CD4-positive, alpha-beta memory T cell (primary cell): Measurements from ENCODE around the gene TUBA1B. TPM values are rescaled to one million over a fixed set of nuclear protein-coding genes. Genes with fewer than 3 reads are reported as not detected.

ENCODE experiments used
- CTCF ChIA-PET: fragments of 350-600 bp; sonication (Branson Sonifier 250); formaldehyde crosslinking; loops from one replicate; lab custom pipeline; 2021; ENCODE audit warnings: inconsistent platforms; ENCODE audit not compliant: partially characterized antibody; lab: Charles Lee
- POLR2A ChIA-PET: fragments of 350-600 bp; sonication (Branson Sonifier 250); formaldehyde crosslinking; loops from one replicate; lab custom pipeline; 2021; ENCODE audit not compliant: partially characterized antibody; lab: Charles Lee
- DNase-seq, 5 donors: peaks; one replicate each; pipeline versions ENCODE4 v3.0.0 to v3.0.0-alpha.2; 2020 to 2022; ENCODE audit warnings: mixed read lengths in 1 of 5
- H3K27ac ChIP-seq: one replicate; pipeline ENCODE4 v1.7.0; 2013; ENCODE audit warnings: low read depth, low read length
- H3K27me3 ChIP-seq: 2 replicates; pipeline ENCODE4 v1.7.0; 2013; ENCODE audit warnings: mild to moderate bottlenecking, low read length, moderate library complexity; ENCODE audit not compliant: insufficient read depth
- H3K36me3 ChIP-seq: 2 replicates; pipeline ENCODE4 v1.7.0; 2013; ENCODE audit warnings: mild to moderate bottlenecking, low read length, moderate library complexity; ENCODE audit not compliant: insufficient read depth
- H3K4me1 ChIP-seq: 2 replicates; pipeline ENCODE4 v1.7.0; 2013; ENCODE audit warnings: mild to moderate bottlenecking, low read length, moderate library complexity; ENCODE audit not compliant: insufficient read depth
- H3K4me3 ChIP-seq, 2 donors: one replicate each; pipeline ENCODE4 v1.7.0; 2013; ENCODE audit warnings: low read length in 2 of 2, mild to moderate bottlenecking in 1 of 2
- H3K9me3 ChIP-seq, 2 donors: one replicate each; pipeline ENCODE4 v1.7.0; 2013; ENCODE audit warnings: low read length in 2 of 2, control low read depth in 1 of 2; ENCODE audit not compliant: control insufficient read depth in 1 of 2
- H3K27ac Mint-ChIP-seq, 7 donors: one replicate each; pipeline ENCODE4 v1.8.0; 2020 to 2021; ENCODE audit warnings: mixed read lengths in 7 of 7, mild to moderate bottlenecking in 6 of 7, inconsistent platforms in 3 of 7, moderate library complexity in 3 of 7
- H3K27me3 Mint-ChIP-seq, 2 donors: one replicate each; pipeline ENCODE4 v1.8.0; 2020 to 2021; ENCODE audit warnings: mixed read lengths in 2 of 2
- H3K36me3 Mint-ChIP-seq, 2 donors: one replicate each; pipeline ENCODE4 v1.8.0; 2020 to 2021; ENCODE audit warnings: mixed read lengths in 2 of 2, inconsistent platforms in 1 of 2, mild to moderate bottlenecking in 1 of 2
- H3K4me1 Mint-ChIP-seq, 4 donors: one replicate each; pipeline ENCODE4 v1.8.0; 2020 to 2021; ENCODE audit warnings: mixed read lengths in 4 of 4, mild to moderate bottlenecking in 1 of 4
- H3K4me3 Mint-ChIP-seq, 8 donors: one replicate each; pipeline ENCODE4 v1.8.0; 2020 to 2021; ENCODE audit warnings: mixed read lengths in 8 of 8, mild to moderate bottlenecking in 7 of 8, moderate library complexity in 6 of 8, inconsistent platforms in 3 of 8
- H3K9me3 Mint-ChIP-seq, 8 donors: one replicate each; pipeline ENCODE4 v1.8.0; 2020 to 2021; ENCODE audit warnings: mixed read lengths in 8 of 8, mild to moderate bottlenecking in 5 of 8, inconsistent platforms in 3 of 8, moderate library complexity in 1 of 8
- intact Hi-C: fragments of 100-400 bp; cut with micrococcal nuclease; formaldehyde crosslinking; loops from one replicate; pipeline ENCODE4 v1.15.1; 2023
- polyA plus RNA-seq, 2 donors: library from polyadenylated mRNA; unstranded; fragments of 300-500 nt; fragmentation: Illumina TruSeq; gene quantifications; one replicate each; pipeline ENCODE4 v1.2.3, GENCODE V29; 2021
- total RNA-seq, 2 experiments: library from RNA; stranded (reverse); gene quantifications; one replicate each; pipeline ENCODE4 v1.2.3, GENCODE V29; 2021

TUBA1B gene
- total and polyA plus RNA-seq, 4 experiments from 2014 or later, result 332 to 573 (median 386) TPM

GRCh38 chr12:49110464-49111155, 20.6 kb downstream of the TUBA1B start, which contains the start of gene LMBR1L:
LMBR1L (minus strand) TSS chr12:49110847; CDS start chr12:49110555, 292 bp downstream.
- peaks cover 22% of the 10 kb centered on the region for H3K4me1 ChIP-seq

GRCh38 chr12:49109641-49110463, 21.3 kb downstream of the TUBA1B start:
- Histone ChIP-seq H3K4me3 (peak overlapping the region; percentile 73 to 92), H3K27me3 (no peaks in the 10 kb centered on the region), H3K9me3 (no peaks in the 10 kb centered on the region), H3K27ac (peak overlapping the region; percentile 88), H3K4me1 (peaks cover 22% of the 10 kb centered on the region), H3K36me3 (peaks cover 19% of the 10 kb centered on the region)
- no peaks in the 10 kb centered on the region for H3K9me3 Mint-ChIP-seq
- peaks cover 9 to 34% of the 10 kb centered on the region in 2 donors for H3K36me3 Mint-ChIP-seq
- peak in 1 of 5 donors; percentile 24 for DNase-seq
- intact Hi-C loops, result loop anchor here (1.0 kb wide), 6 partner anchors 12 to 155 kb away; partner anchors contain the start of gene TUBA1C
- H3K4me1 Mint-ChIP-seq, result peaks cover 25 to 48% (median 35%) of the 10 kb centered on the region in 4 donors
- peak overlapping the region; percentile 94 to 99 (median 98) for H3K27ac Mint-ChIP-seq
- H3K27me3 Mint-ChIP-seq, result no peaks in the 10 kb centered on the region
- H3K4me3 Mint-ChIP-seq, result peak overlapping the region; percentile 91 to 99 (median 98)
- CTCF ChIA-PET, result interaction anchor here (0.6 to 9.2 kb wide), 10 partner anchors 10 to 535 kb away, joined by 3 to 85 read pairs (median 7); partner anchors contain the start of genes DHH, TUBA1A and TUBA1B
- POLR2A ChIA-PET, result interaction anchor here (0.6 to 8.3 kb wide), 23 partner anchors 9 to 258 kb away, joined by 3 to 189 read pairs (median 6); partner anchors contain the start of genes DDX23, DHH, RHEBL1 and TUBA1A

More at GRCh38 chr12:49110464-49111155, 20.6 kb downstream of the TUBA1B start, which contains the start of gene LMBR1L:
- peak; percentile 94 to 99 (median 97) for DNase-seq
- Histone ChIP-seq H3K27ac (peak within 1 kb of the TSS; percentile 88), H3K4me3 (peak within 1 kb of the TSS; percentile 73 to 92), H3K36me3 (peaks cover 12% of the 10 kb centered on the region), H3K9me3 (no peaks in the 10 kb centered on the region), H3K27me3 (no peaks in the 10 kb centered on the region)
- Mint-ChIP-seq H3K27me3 (no peaks in the 10 kb centered on the region), H3K27ac (peak within 1 kb of the TSS; percentile 94 to 99 (median 98)), H3K36me3 (peaks cover 9 to 28% of the 10 kb centered on the region in 2 donors), H3K4me1 (peaks cover 25 to 48% (median 35%) of the 10 kb centered on the region in 4 donors), H3K4me3 (peak within 1 kb of the TSS; percentile 91 to 99 (median 98)), H3K9me3 (no peaks in the 10 kb centered on the region)
- ChIA-PET POLR2A (interaction anchor here (0.5 to 8.3 kb wide), 22 partner anchors 9 to 259 kb away, joined by 3 to 189 read pairs (median 6); partner anchors contain the start of genes DDX23, DHH, KMT2D and RHEBL1), CTCF (interaction anchor here (0.9 to 9.2 kb wide), 12 partner anchors 8 to 79 kb away, joined by 3 to 85 read pairs (median 6); partner anchors contain the start of genes DHH, TUBA1A and TUBA1B)
- intact Hi-C loops, result loop anchor here (1.0 kb wide), 6 partner anchors 12 to 155 kb away; partner anchors contain the start of gene TUBA1C

- intact Hi-C loops, result no loop called here
- Histone ChIP-seq H3K4me1 (peaks cover 22% of the 10 kb centered on the region), H3K4me3 (peak overlapping the region in 1 of 2 donors; percentile 92), H3K27me3 (no peaks in the 10 kb centered on the region), H3K27ac (peak overlapping the region; percentile 88), H3K36me3 (peaks cover 27% of the 10 kb centered on the region), H3K9me3 (no peaks in the 10 kb centered on the region)
- Mint-ChIP-seq H3K9me3 (no peaks in the 10 kb centered on the region), H3K4me1 (peaks cover 27 to 48% (median 36%) of the 10 kb centered on the region in 4 donors), H3K4me3 (peak overlapping the region; percentile 91 to 99 (median 98)), H3K27me3 (no peaks in the 10 kb centered on the region), H3K36me3 (peaks cover 16 to 39% of the 10 kb centered on the region in 2 donors), H3K27ac (peak overlapping the region; percentile 87 to 99 (median 96))
- ChIA-PET CTCF (interaction anchor here (0.6 to 9.2 kb wide), 7 partner anchors 10 to 536 kb away, joined by 3 to 85 read pairs (median 8); partner anchors contain the start of genes TUBA1A and TUBA1B), POLR2A (interaction anchor here (0.7 to 8.3 kb wide), 11 partner anchors 11 to 80 kb away, joined by 3 to 189 read pairs (median 7); partner anchors contain the start of genes RHEBL1, TUBA1A and TUBA1B)
- no peak for DNase-seq
Observed at GRCh38 chr12:49108958-49109404, 22.2 kb downstream of the TUBA1B start.

GRCh38 chr12:49105504-49106084, 25.6 kb downstream of the TUBA1B start:
- H3K36me3 Mint-ChIP-seq, result peaks cover 43 to 70% of the 10 kb centered on the region in 2 donors
- peak overlapping the region in 1 of 8 donors; percentile 25 for H3K4me3 Mint-ChIP-seq
- H3K36me3 ChIP-seq, result peaks cover 58% of the 10 kb centered on the region
- peaks cover 20 to 40% (median 31%) of the 10 kb centered on the region in 4 donors for H3K4me1 Mint-ChIP-seq
- H3K27me3 Mint-ChIP-seq, result no peaks in the 10 kb centered on the region
- no peaks in the 10 kb centered on the region for H3K9me3 ChIP-seq
- H3K9me3 Mint-ChIP-seq, result no peaks in the 10 kb centered on the region
- DNase-seq, result no peak
- POLR2A ChIA-PET, result interaction anchor here (0.6 to 8.3 kb wide), 5 partner anchors 8 to 26 kb away, joined by 3 to 189 read pairs (median 5); partner anchors contain the start of gene TUBA1B
- H3K4me1 ChIP-seq, result peaks cover 15% of the 10 kb centered on the region
- no peak overlapping the region for H3K27ac Mint-ChIP-seq
- CTCF ChIA-PET, result interaction anchor here (1.0 to 9.2 kb wide), 10 partner anchors 7 to 129 kb away, joined by 3 to 85 read pairs (median 4); partner anchors contain the start of genes DHH, RHEBL1 and TUBA1B
- H3K27me3 ChIP-seq, result no peaks in the 10 kb centered on the region
- no peak overlapping the region for H3K27ac ChIP-seq
- intact Hi-C loops, result no loop called here
- H3K4me3 ChIP-seq, result no peak overlapping the region

GRCh38 chr12:49104822-49105221, 26.4 kb downstream of the TUBA1B start:
- ChIA-PET CTCF (interaction anchor here (0.9 to 8.7 kb wide), 9 partner anchors 10 to 130 kb away, joined by 3 to 70 read pairs (median 5); partner anchors contain the start of genes DHH and TUBA1B), POLR2A (interaction anchor here (1.0 to 8.3 kb wide), 3 partner anchors 16 to 26 kb away, joined by 3 to 189 read pairs (median 3); partner anchors contain the start of gene TUBA1B)
- no peak overlapping the region for H3K4me3 Mint-ChIP-seq
- Histone ChIP-seq H3K36me3 (peaks cover 65% of the 10 kb centered on the region), H3K9me3 (no peaks in the 10 kb centered on the region), H3K4me3 (no peak overlapping the region), H3K27ac (no peak overlapping the region), H3K4me1 (peaks cover 14% of the 10 kb centered on the region), H3K27me3 (no peaks in the 10 kb centered on the region)
- intact Hi-C loops, result no loop called here
- peaks cover 18 to 33% (median 28%) of the 10 kb centered on the region in 4 donors for H3K4me1 Mint-ChIP-seq
- H3K36me3 Mint-ChIP-seq, result peaks cover 49 to 72% of the 10 kb centered on the region in 2 donors
- peak overlapping the region in 1 of 7 donors; percentile 57 for H3K27ac Mint-ChIP-seq
- H3K9me3 Mint-ChIP-seq, result no peaks in the 10 kb centered on the region
- no peaks in the 10 kb centered on the region for H3K27me3 Mint-ChIP-seq
- DNase-seq, result no peak

- H3K36me3 Mint-ChIP-seq, result peaks cover 59 to 79% of the 10 kb centered on the region in 2 donors
- intact Hi-C loops, result no loop called here
- POLR2A ChIA-PET, result interaction anchor here (1.3 to 4.0 kb wide), 4 partner anchors 10 to 88 kb away, joined by 3 to 29 read pairs (median 16); partner anchors contain the start of genes LMBR1L, TUBA1A and TUBA1B
Observed at GRCh38 chr12:49100380-49100779, 30.8 kb downstream of the TUBA1B start.

More at GRCh38 chr12:49100380-49100779, 30.8 kb downstream of the TUBA1B start:
- CTCF ChIA-PET, result interaction anchor here (0.9 to 11.5 kb wide), 14 partner anchors 8 to 133 kb away, joined by 3 to 221 read pairs (median 5); partner anchors contain the start of genes LMBR1L, RHEBL1 and TUBA1B
- peaks cover under 1 to 6% (median 3%) of the 10 kb centered on the region in 4 donors for H3K4me1 Mint-ChIP-seq
- Histone ChIP-seq H3K27me3 (no peaks in the 10 kb centered on the region), H3K9me3 (no peaks in the 10 kb centered on the region), H3K27ac (no peak overlapping the region), H3K4me1 (no peaks in the 10 kb centered on the region), H3K36me3 (peaks cover 61% of the 10 kb centered on the region), H3K4me3 (no peak overlapping the region)
- no peaks in the 10 kb centered on the region for H3K9me3 Mint-ChIP-seq
- no peak for DNase-seq
- H3K27ac Mint-ChIP-seq, result no peak overlapping the region
- H3K4me3 Mint-ChIP-seq, result no peak overlapping the region
- peaks cover 0 to 3% of the 10 kb centered on the region in 2 donors for H3K27me3 Mint-ChIP-seq
